Endothelial cell of umbilical vein (primary cell): Measurements from ENCODE around the gene DLK1. TPM values are rescaled to one million over a fixed set of nuclear protein-coding genes. Genes with fewer than 3 reads are reported as not detected.

Experiments
- BruUV-seq: library from RNA; stranded (reverse); fragments of 400-500 nt; replicated peaks from 2 replicates; lab custom pipeline; 2021; lab: Mats Ljungman, UMichigan
- CTCF ChIA-PET: fragments of 300-600, 350-600 bp; sonication (Branson Sonifier 250); formaldehyde crosslinking; loops from one replicate; lab custom pipeline; 2021; ENCODE audit warnings: antibody characterized with exemption, inconsistent platforms; lab: Charles Lee
- POLR2A ChIA-PET: fragments of 300-600, 350-600 bp; sonication (Branson Sonifier 250); formaldehyde crosslinking; loops from one replicate; lab custom pipeline; 2021; ENCODE audit warnings: antibody characterized with exemption, inconsistent platforms; lab: Charles Lee
- DNase-seq: peaks from one replicate; pipeline ENCODE4 v3.0.0-alpha.2; 2011; ENCODE audit warnings: low read depth, low spot score
- FAIRE-seq: peaks from 2 replicates; lab custom pipeline; 2011; peaks lifted over from hg19 to GRCh38; lab: Jason Lieb, UNC
- H2AFZ ChIP-seq: 2 replicates; pipeline ENCODE4 v1.6.0; 2012; ENCODE audit warnings: low read depth, low read length, control low read depth, inconsistent platforms
- H3K27ac ChIP-seq: 2 replicates; pipeline ENCODE4 v1.5.1; 2011; ENCODE audit warnings: low read depth, mild to moderate bottlenecking, control low read depth, low read length, moderate library complexity; ENCODE audit not compliant: insufficient read depth
- H3K27me3 ChIP-seq, 2 experiments: 2 replicates each; pipeline versions ENCODE4 v1.6.0 to v1.6.1; 2011; ENCODE audit warnings: low read length in 2 of 2, mixed read lengths in 1 of 2; ENCODE audit not compliant: control insufficient read depth in 2 of 2, insufficient read depth in 2 of 2
- H3K36me3 ChIP-seq, 2 experiments: 2 replicates in 1 of 2; 3 replicates in 1 of 2; pipeline ENCODE4 v1.5.1; 2011; ENCODE audit warnings: low read length in 2 of 2, mild to moderate bottlenecking in 1 of 2, moderate library complexity in 1 of 2; ENCODE audit not compliant: control insufficient read depth in 2 of 2, insufficient read depth in 2 of 2; ENCODE audit errors: extremely low read depth in 1 of 2
- H3K4me1 ChIP-seq: 3 replicates; pipeline ENCODE4 v1.5.1; 2011; ENCODE audit warnings: mild to moderate bottlenecking, low read length; ENCODE audit not compliant: control insufficient read depth, insufficient read depth; ENCODE audit errors: extremely low read depth
- H3K4me2 ChIP-seq: 2 replicates; pipeline ENCODE4 v1.6.1; 2011; ENCODE audit warnings: low read length, control low read depth, mixed read lengths; ENCODE audit not compliant: insufficient read depth
- H3K4me3 ChIP-seq, 3 experiments: fragments of 200-600 bp in 1 of 3; sonication (generic), shearing (Covaris generic) in 1 of 3; replicated peaks in 1 of 3; 2 replicates each; pipeline ENCODE4 v1.5.1; 2011 to 2016; ENCODE audit warnings: control low read depth in 3 of 3, low read length in 3 of 3, mild to moderate bottlenecking in 2 of 3, inconsistent platforms in 1 of 3, low read depth in 1 of 3, moderate library complexity in 1 of 3; ENCODE audit not compliant: insufficient read depth in 1 of 3
- H3K79me2 ChIP-seq: 2 replicates; pipeline ENCODE4 v1.6.0; 2012; ENCODE audit warnings: low read length, inconsistent platforms; ENCODE audit not compliant: control insufficient read depth, insufficient read depth
- H3K9ac ChIP-seq: replicated peaks from 2 replicates; pipeline ENCODE3; 2011; ENCODE audit warnings: low read length, control low read depth; ENCODE audit not compliant: insufficient read depth; ENCODE audit errors: extremely low read depth
- H3K9me1 ChIP-seq: replicated peaks from 3 replicates; pipeline ENCODE4 v1.6.0; 2011; ENCODE audit warnings: mild to moderate bottlenecking, low read length; ENCODE audit not compliant: control insufficient read depth, insufficient read depth; ENCODE audit errors: extremely low read depth
- H3K9me3 ChIP-seq: replicated peaks from 2 replicates; pipeline ENCODE4 v1.5.1; 2012; ENCODE audit warnings: low read length, inconsistent platforms; ENCODE audit not compliant: control insufficient read depth, insufficient read depth
- H4K20me1 ChIP-seq: replicated peaks from 2 replicates; pipeline ENCODE3; 2011; ENCODE audit warnings: mild to moderate bottlenecking, low read length; ENCODE audit not compliant: control insufficient read depth, insufficient read depth; ENCODE audit errors: extremely low read depth
- EZH2 ChIP-seq: IDR thresholded peaks from 2 replicates; pipeline ENCODE4 v1.6.1; 2012; ENCODE audit warnings: borderline replicate concordance, low read depth, mild to moderate bottlenecking, moderate library complexity, low read length, inconsistent platforms; ENCODE audit not compliant: severe bottlenecking
- FOS ChIP-seq: IDR thresholded peaks from 2 replicates; pipeline ENCODE4 v1.6.1; 2011; ENCODE audit warnings: mild to moderate bottlenecking, low read length, moderate library complexity, borderline replicate concordance; ENCODE audit not compliant: insufficient read depth
- GATA2 ChIP-seq: IDR thresholded peaks from 2 replicates; pipeline ENCODE4 v1.7.0; 2011; ENCODE audit warnings: low read depth, mild to moderate bottlenecking, moderate library complexity, mixed read lengths, low read length; ENCODE audit not compliant: insufficient read length, insufficient read depth
- JUN ChIP-seq: IDR thresholded peaks from 2 replicates; pipeline ENCODE4 v1.6.1; 2011; ENCODE audit warnings: borderline replicate concordance, low read depth; ENCODE audit not compliant: insufficient read length, insufficient read depth
- MYC ChIP-seq: IDR thresholded peaks from one replicate; pipeline ENCODE4 v1.6.1; 2011; ENCODE audit warnings: mild to moderate bottlenecking, low read depth, low read length
- POLR2A ChIP-seq: IDR thresholded peaks from 2 replicates; pipeline ENCODE4 v1.6.1; 2012; ENCODE audit warnings: low read depth, mild to moderate bottlenecking, control low read depth, low read length
- POLR2AphosphoS5 ChIP-seq: IDR thresholded peaks from 2 replicates; pipeline ENCODE4 v1.6.1; 2012; ENCODE audit warnings: low read depth, mild to moderate bottlenecking, control low read depth, low read length, moderate library complexity; ENCODE audit not compliant: insufficient read depth
- dilution Hi-C: fragments of 300-500 bp; cut with MboI; formaldehyde crosslinking; loops from one replicate; pipeline ENCODE4 v1.15.0; 2019; ENCODE audit warnings: low sequenced_read_pairs; ENCODE audit not compliant: extremely low pct_ligation_motif_present
- intact Hi-C: fragments of 100-400 bp; cut with micrococcal nuclease; formaldehyde crosslinking; loops from one replicate; pipeline ENCODE4 v1.10.0; 2022
- polyA plus RNA-seq, 4 experiments: library from polyadenylated mRNA; depleted of rRNA in 3 of 4; stranded (reverse) in 3 of 4; unstranded in 1 of 4; fragments of >200 nt; gene quantifications; 2 replicates each; pipeline versions ENCODE4 v1.2.1 to v1.2.3, GENCODE V29; 2011 to 2012; ENCODE audit warnings: missing spikeins in 1 of 4
- total RNA-seq: library from RNA; stranded (reverse); gene quantifications from 2 replicates; pipeline ENCODE4 v1.2.3, GENCODE V29; 2021
- TF ChIP-seq, protein P1 (sequence below), 2 donors: IDR thresholded peaks; 1 replicate in 1 of 2; 2 replicates in 1 of 2; pipeline ENCODE4 v1.5.1; 2011; ENCODE audit warnings: low read length in 2 of 2, mild to moderate bottlenecking in 2 of 2, moderate library complexity in 2 of 2, control low read depth in 1 of 2, inconsistent platforms in 1 of 2, low read depth in 1 of 2; ENCODE audit not compliant: insufficient read depth in 1 of 2; ENCODE audit errors: extremely low read depth in 1 of 2
- TF ChIP-seq, protein P2 (sequence below): IDR thresholded peaks from 2 replicates; pipeline ENCODE4 v1.6.1; 2011; ENCODE audit not compliant: insufficient read depth, insufficient read length

The DLK1 gene
- total and polyA plus RNA-seq, 2 donors (not counting 3 experiments of a cell fraction or from before 2014, with no cell fraction given): not detected

DNA sequence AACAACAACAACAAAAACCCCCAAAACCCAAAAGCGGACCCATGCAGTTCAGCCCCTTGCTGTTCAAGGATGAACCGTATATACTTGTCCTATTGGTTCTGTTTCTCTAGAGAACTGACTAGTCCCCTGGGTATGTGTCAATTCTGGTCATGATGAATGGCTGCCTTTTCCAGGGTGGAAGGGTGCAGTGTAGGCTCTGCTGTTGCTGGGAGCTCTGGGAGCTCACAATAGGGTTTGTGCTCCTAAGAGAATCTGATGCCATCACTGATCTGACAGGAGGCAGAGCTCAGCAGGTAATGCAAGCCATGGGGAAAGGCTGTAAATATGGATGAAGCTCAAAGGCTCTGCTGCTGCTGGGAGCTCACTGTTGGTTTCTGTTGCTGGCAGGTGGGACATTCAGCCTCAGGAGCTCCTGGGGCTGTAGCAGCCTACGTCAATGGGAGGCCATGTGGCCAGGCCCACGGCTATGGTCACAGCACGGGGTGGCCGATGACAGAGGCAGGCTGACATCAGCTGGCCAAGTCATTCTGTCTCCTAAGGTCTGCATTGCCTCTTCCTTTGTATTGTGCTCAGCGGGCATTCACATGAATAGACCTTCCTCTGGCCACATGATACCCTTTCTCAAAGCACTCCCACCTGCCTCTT, 37.9 kb downstream of the DLK1 start:
- ChIA-PET CTCF (no interaction called here), POLR2A (no interaction called here)
- H3K9ac ChIP-seq: no peak overlapping the region
- no peak overlapping the region for H3K4me3 ChIP-seq
- no peak overlapping the region for H3K4me2 ChIP-seq
- peaks cover 0 to 2% of the 10 kb centered on the region in 2 experiments for H3K27me3 ChIP-seq
- dilution Hi-C loops: no loop called here
- H2AFZ ChIP-seq: no peak overlapping the region
- TF ChIP-seq JUN: no peak
- no peak for TF ChIP-seq POLR2AphosphoS5
- no peak for TF ChIP-seq POLR2A
- no peak for TF ChIP-seq GATA2
- TF ChIP-seq, protein P1, sequence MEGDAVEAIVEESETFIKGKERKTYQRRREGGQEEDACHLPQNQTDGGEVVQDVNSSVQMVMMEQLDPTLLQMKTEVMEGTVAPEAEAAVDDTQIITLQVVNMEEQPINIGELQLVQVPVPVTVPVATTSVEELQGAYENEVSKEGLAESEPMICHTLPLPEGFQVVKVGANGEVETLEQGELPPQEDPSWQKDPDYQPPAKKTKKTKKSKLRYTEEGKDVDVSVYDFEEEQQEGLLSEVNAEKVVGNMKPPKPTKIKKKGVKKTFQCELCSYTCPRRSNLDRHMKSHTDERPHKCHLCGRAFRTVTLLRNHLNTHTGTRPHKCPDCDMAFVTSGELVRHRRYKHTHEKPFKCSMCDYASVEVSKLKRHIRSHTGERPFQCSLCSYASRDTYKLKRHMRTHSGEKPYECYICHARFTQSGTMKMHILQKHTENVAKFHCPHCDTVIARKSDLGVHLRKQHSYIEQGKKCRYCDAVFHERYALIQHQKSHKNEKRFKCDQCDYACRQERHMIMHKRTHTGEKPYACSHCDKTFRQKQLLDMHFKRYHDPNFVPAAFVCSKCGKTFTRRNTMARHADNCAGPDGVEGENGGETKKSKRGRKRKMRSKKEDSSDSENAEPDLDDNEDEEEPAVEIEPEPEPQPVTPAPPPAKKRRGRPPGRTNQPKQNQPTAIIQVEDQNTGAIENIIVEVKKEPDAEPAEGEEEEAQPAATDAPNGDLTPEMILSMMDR (IDR thresholded peaks at IDR 0.05; ENCODE audit: extremely low read depth in 1 of 2, insufficient read depth in 1 of 2, low read depth in 1 of 2, low read length in 2 of 2): no peak
- TF ChIP-seq, protein P2, sequence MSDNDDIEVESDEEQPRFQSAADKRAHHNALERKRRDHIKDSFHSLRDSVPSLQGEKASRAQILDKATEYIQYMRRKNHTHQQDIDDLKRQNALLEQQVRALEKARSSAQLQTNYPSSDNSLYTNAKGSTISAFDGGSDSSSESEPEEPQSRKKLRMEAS: no peak
- no peak for TF ChIP-seq EZH2
- no peak for TF ChIP-seq MYC
- no peak for TF ChIP-seq FOS
- H3K9me3 ChIP-seq: no peaks in the 10 kb centered on the region
- DNase-seq (no peak), FAIRE-seq (no peak)
- H4K20me1 ChIP-seq: no peaks in the 10 kb centered on the region
- no TSS peak for BruUV-seq
- H3K9me1 ChIP-seq: no peaks in the 10 kb centered on the region
- H3K36me3 ChIP-seq: no peaks in the 10 kb centered on the region
- peaks cover 13% of the 10 kb centered on the region for H3K4me1 ChIP-seq
- H3K27ac ChIP-seq: no peak overlapping the region
- no peaks in the 10 kb centered on the region for H3K79me2 ChIP-seq
- intact Hi-C loops: no loop called here
